ENCODE measurements around the gene SLC46A1.

- TF ChIP-seq, protein P1, sequence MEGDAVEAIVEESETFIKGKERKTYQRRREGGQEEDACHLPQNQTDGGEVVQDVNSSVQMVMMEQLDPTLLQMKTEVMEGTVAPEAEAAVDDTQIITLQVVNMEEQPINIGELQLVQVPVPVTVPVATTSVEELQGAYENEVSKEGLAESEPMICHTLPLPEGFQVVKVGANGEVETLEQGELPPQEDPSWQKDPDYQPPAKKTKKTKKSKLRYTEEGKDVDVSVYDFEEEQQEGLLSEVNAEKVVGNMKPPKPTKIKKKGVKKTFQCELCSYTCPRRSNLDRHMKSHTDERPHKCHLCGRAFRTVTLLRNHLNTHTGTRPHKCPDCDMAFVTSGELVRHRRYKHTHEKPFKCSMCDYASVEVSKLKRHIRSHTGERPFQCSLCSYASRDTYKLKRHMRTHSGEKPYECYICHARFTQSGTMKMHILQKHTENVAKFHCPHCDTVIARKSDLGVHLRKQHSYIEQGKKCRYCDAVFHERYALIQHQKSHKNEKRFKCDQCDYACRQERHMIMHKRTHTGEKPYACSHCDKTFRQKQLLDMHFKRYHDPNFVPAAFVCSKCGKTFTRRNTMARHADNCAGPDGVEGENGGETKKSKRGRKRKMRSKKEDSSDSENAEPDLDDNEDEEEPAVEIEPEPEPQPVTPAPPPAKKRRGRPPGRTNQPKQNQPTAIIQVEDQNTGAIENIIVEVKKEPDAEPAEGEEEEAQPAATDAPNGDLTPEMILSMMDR (IDR thresholded peaks at IDR 0.05; ENCODE audit: low read depth, low read length, poor library complexity, severe bottlenecking) = no peak
- TF ChIP-seq EZH2phosphoT487 (IDR thresholded peaks at IDR 0.05; ENCODE audit: borderline replicate concordance, low read length) = no peak
These were observed 1.3 kb upstream of the SLC46A1 start for GRCh38 chr17:28407130-28407973.
